HG03064 (cell line): ENCODE data around the gene TMEM223.
"Not testable (repeated sequence)": the region's sequence is repeated elsewhere in the genome, so short reads cannot be mapped to it uniquely, and the experiment has no call there.

Source experiments
- ATAC-seq: cut with Tn5 transposase; IDR thresholded peaks from one replicate; pipeline ENCODE4 v1.9.1; 2021; ENCODE audit warnings: low read depth; ENCODE audit not compliant: unreplicated experiment

Gene TMEM223

DNA sequence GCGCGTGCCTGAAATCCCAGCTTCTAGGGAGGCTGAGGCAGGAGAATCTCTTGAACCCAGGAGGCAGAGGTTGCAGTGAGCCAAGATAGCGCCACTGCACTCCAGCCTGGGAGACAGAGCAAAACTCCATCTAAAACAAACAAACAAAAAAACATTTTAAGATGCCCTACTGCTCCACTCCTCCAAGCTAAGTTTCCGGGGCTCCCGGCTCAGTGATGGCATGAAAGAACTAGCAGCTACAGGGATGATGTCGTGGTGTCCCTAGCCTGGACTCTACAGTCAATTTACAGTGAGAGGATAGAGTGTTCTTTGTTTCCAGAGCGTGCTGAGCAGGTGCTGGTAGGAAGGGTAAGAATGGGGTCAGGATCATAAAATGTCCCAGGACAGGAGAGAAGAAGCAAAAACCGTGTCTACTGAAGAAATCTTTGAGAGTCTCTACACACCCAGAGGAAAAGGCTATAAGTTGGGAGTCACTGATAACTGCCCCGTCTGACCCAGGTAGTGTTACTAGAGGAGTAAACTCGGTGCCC is 36.7 kb downstream of the TMEM223 start:
- ATAC-seq = no peak

DNA sequence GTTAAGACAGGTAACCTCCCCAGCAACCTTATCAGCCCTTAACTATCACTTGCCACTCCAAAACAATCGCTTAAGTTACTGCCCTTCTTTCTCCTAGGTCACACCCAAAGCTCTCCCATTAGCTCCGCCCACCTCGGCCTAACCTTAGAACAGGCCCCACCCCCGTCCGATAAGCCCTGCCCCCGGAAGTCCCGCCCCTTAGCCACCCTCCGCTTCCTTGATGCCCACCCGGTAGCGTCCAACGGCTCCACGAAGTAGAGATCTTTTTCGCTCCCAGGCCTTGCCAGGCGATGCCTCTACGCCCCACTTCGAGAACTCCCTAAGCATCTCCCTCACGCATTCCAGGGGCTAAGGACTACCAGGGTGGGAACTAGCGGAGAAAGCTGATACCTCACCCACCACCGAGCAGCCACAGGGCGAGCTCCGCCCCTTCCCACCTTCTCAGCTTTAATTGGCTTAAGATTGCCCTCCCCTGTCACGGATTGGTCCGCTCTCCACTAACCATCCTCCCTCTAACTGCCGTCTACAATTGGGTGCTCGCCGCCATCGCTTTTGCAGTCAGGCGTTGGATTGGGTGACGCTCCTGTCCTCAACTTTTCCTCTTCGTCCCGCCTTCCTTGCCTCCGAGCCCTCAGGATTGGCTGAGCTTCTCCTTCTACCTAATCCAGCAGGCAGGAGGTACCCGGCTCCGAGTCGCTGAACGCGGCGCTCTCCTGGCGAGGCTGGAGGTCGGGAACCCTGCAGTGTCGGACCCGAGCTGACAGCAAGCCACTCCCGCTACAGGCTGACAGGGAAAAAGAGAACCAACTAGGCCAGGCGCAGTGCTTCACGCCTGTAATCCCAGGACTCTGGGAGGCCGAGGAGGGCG is 37.8 kb downstream of the TMEM223 start, which contains the start of gene ZBTB3:
Gene ZBTB3, minus strand, starts transcription at position 425 of the 868 bp plus-strand sequence. CDS start 496 bp downstream, outside the sequence.
- ATAC-seq = peak; percentile 96

DNA sequence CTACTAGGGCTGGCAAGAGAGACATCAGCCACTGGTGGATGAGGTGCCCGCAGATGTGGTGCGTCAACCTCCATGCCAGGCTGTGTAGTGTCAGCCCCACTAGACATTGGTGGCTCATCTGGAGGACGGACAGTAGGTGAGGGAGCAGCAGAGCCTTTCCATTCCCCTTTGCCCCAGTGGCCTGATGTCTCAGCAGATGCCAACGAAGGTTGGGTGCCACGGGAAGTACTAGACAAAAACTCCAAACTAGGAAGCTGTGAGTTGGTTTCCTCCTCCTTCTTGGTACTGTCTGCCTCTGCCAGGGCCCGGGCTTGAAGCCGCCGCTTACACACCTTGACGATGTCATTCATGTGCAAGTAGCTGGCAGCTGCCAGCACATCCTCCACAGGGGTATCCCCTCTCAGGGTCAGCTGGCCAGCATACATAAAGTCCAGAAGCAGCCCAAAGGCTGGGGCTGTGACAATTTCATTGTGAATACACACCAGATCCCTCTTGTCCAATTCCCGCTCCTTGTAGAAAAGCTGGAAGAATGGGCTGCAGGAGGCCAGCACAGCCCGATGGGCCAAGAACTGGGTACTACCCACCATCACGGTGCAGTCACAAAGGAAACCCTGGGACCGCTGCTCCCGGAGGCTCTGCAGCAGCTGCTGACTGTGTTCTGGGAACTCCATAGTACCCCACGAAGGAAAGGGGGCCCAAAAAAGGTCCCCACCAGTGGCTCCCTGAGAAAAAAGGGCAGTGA is 38.6 kb downstream of the TMEM223 start:
- ATAC-seq = peak; percentile 5

GRCh38 chr11:62752177-62752785 is 39.5 kb downstream of the TMEM223 start:
- ATAC-seq = no peak

DNA sequence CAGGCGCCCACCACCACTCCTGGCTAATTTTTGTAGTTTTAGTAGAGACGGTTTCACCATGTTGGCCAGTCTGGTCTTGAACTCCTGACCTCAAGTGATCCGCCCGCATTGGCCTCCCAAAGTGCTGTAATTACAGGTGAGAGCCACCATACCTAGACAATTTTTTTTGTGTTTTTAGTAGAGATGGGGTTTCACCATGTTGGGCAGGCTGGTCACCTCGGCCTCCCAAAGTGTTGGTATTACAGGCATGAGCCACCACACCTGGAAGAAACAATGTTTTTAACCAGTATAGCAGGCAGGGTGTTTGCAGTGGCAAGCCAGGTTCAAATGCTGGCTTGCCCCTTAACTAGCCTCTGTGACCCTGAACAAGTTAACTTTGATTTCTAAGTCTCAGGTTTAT is 41.9 kb downstream of the TMEM223 start:
- not testable (repeated sequence) for ATAC-seq

DNA sequence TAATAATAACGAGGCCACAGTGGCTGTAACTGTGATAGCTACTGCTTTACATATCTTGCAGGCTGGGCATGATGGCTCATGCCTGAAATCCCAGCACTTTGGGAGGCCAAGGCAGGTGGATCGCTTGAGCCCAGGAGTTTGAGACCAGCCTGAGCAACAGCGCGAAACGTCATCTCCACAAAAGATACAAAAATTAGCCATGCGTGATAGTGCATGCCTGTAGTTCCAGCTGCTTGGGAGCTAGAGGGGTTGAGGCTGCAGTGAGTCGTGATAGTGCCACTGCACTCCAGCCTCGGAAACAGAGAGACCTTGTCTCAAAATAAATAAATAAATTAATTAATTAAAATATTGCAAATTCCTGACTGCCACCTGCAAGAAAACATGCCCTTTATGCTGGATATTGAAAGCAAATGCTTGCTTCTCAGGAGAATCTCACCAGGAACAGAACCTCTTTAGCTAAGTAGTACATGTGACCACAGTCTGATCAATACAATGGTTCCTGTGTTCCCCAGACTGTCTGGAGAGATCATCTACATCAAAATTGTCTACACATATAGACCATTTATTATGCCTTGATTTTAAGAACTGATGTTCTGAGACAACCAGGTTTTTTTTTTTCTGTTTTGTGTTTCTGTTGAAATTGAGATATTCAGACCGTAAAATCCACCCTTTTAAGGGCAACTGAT is 44.2 kb downstream of the TMEM223 start:
- ATAC-seq = no peak
